ENCODE measurements around the gene PPP1R3G.
"Not testable (repeated sequence)": the region's sequence is repeated elsewhere in the genome, so short reads cannot be mapped to it uniquely, and the experiment has no call there.

Gene PPP1R3G

GRCh38 chr6:5055118-5055517, 30.0 kb upstream of the PPP1R3G start:
- DNase-seq (ENCODE audit: low read depth) = no peak
- in situ Hi-C loops (cut with HindIII; ENCODE audit: low sequenced_read_pairs) = no loop called here
- TF ChIP-seq CTCF (IDR thresholded peaks at IDR 0.05; ENCODE audit: low read depth, low read length, missing control alignments) = no peak
- no peak overlapping the region for H3K4me3 ChIP-seq (ENCODE audit: low read depth, low read length)

GRCh38 chr6:5058254-5058653, 26.9 kb upstream of the PPP1R3G start:
- no peak overlapping the region for H3K4me3 ChIP-seq (ENCODE audit: low read depth, low read length)
- in situ Hi-C loops (cut with HindIII; ENCODE audit: low sequenced_read_pairs) = no loop called here
- no peak for DNase-seq (ENCODE audit: low read depth)
- TF ChIP-seq CTCF (IDR thresholded peaks at IDR 0.05; ENCODE audit: low read depth, low read length, missing control alignments) = no peak

GRCh38 chr6:5059036-5059896, 25.9 kb upstream of the PPP1R3G start:
- no peak for DNase-seq (ENCODE audit: low read depth)
- no peak overlapping the region for H3K4me3 ChIP-seq (ENCODE audit: low read depth, low read length)
- no peak for TF ChIP-seq CTCF (IDR thresholded peaks at IDR 0.05; ENCODE audit: low read depth, low read length, missing control alignments)
- in situ Hi-C loops (cut with HindIII; ENCODE audit: low sequenced_read_pairs) = no loop called here

- H3K4me3 ChIP-seq (ENCODE audit: low read depth, low read length); in situ Hi-C loops (cut with HindIII; ENCODE audit: low sequenced_read_pairs); DNase-seq (ENCODE audit: low read depth): not testable (repeated sequence)
Measured at GRCh38 chr6:5060439-5060838, 24.7 kb upstream of the PPP1R3G start.

- no peak overlapping the region for H3K4me3 ChIP-seq (ENCODE audit: low read depth, low read length)
- TF ChIP-seq CTCF (IDR thresholded peaks at IDR 0.05; ENCODE audit: low read depth, low read length, missing control alignments) = no peak
- in situ Hi-C loops (cut with HindIII; ENCODE audit: low sequenced_read_pairs) = no loop called here
- DNase-seq (ENCODE audit: low read depth) = no peak
Measured at GRCh38 chr6:5061152-5061551, 24.0 kb upstream of the PPP1R3G start.

- in situ Hi-C loops (cut with HindIII; ENCODE audit: low sequenced_read_pairs) = no loop called here
- no peak for TF ChIP-seq CTCF (IDR thresholded peaks at IDR 0.05; ENCODE audit: low read depth, low read length, missing control alignments)
- H3K4me3 ChIP-seq (ENCODE audit: low read depth, low read length) = no peak overlapping the region
- no peak for DNase-seq (ENCODE audit: low read depth)
Measured at GRCh38 chr6:5063617-5064016, 21.5 kb upstream of the PPP1R3G start.

- H3K4me3 ChIP-seq (ENCODE audit: low read depth, low read length) = no peak overlapping the region
- in situ Hi-C loops (cut with HindIII; ENCODE audit: low sequenced_read_pairs) = no loop called here
- DNase-seq (ENCODE audit: low read depth) = no peak
- no peak for TF ChIP-seq CTCF (IDR thresholded peaks at IDR 0.05; ENCODE audit: low read depth, low read length, missing control alignments)
Measured at GRCh38 chr6:5066456-5067093, 18.6 kb upstream of the PPP1R3G start.
